Kidney epithelial cell (primary cell): ENCODE results near the gene RXRA. TPM values are rescaled to one million over a fixed set of nuclear protein-coding genes. Genes with fewer than 3 reads are reported as not detected.
A peak's percentile ranks its signal among the peaks of the same experiment; 100 is the strongest.

Experiments used
- DNase-seq: peaks from one replicate; pipeline ENCODE4 v3.0.0-alpha.2; 2010; ENCODE audit warnings: low read depth
- H3K27me3 ChIP-seq: 2 replicates; pipeline ENCODE4 v1.6.0; 2011; ENCODE audit warnings: low read length; ENCODE audit not compliant: control insufficient read depth, insufficient read depth
- H3K36me3 ChIP-seq: 2 replicates; pipeline ENCODE4 v1.5.1; 2011; ENCODE audit warnings: low read length; ENCODE audit not compliant: control insufficient read depth, insufficient read depth
- H3K4me3 ChIP-seq: 2 replicates; pipeline ENCODE4 v1.5.1; 2011; ENCODE audit warnings: low read depth, mild to moderate bottlenecking, control low read depth, low read length
- CTCF ChIP-seq: IDR thresholded peaks from 2 replicates; pipeline ENCODE4 v1.5.1; 2011; ENCODE audit warnings: mild to moderate bottlenecking, moderate library complexity, low read length, control low read depth, inconsistent platforms; ENCODE audit not compliant: insufficient read depth, poor library complexity, severe bottlenecking
- total RNA-seq: library from RNA; depleted of rRNA; stranded (reverse); fragments of >200 nt; gene quantifications from 2 replicates; pipeline ENCODE4 v1.2.3, GENCODE V29; 2015

The RXRA gene
- 15.0 and 19.7 TPM in 2 replicates for total RNA-seq

GRCh38 chr9:134325813-134326723 lies at the start of gene RXRA:
TSS of gene RXRA (plus strand) at chr9:134326455. CDS start at chr9:134326632, 177 bp downstream.
- Histone ChIP-seq H3K27me3 (peaks cover 9% of the 10 kb centered on the region), H3K4me3 (peak within 1 kb of the TSS; percentile 66), H3K36me3 (no peaks in the 10 kb centered on the region)
- no peak for TF ChIP-seq CTCF
- DNase-seq = no peak

GRCh38 chr9:134278286-134278685 lies 48.0 kb upstream of the RXRA start:
- peaks cover 40% of the 10 kb centered on the region for H3K27me3 ChIP-seq
- TF ChIP-seq CTCF = no peak
- DNase-seq = no peak
- no peak overlapping the region for H3K4me3 ChIP-seq
- no peaks in the 10 kb centered on the region for H3K36me3 ChIP-seq

- no peak for TF ChIP-seq CTCF
- no peaks in the 10 kb centered on the region for H3K36me3 ChIP-seq
- H3K4me3 ChIP-seq = no peak overlapping the region
- peaks cover 39% of the 10 kb centered on the region for H3K27me3 ChIP-seq
- no peak for DNase-seq
Measured at GRCh38 chr9:134278974-134279640, 47.1 kb upstream of the RXRA start.

GRCh38 chr9:134282138-134282650 lies 44.1 kb upstream of the RXRA start:
- DNase-seq = no peak
- H3K36me3 ChIP-seq = no peaks in the 10 kb centered on the region
- peaks cover 19% of the 10 kb centered on the region for H3K27me3 ChIP-seq

GRCh38 chr9:134283111-134283515 lies 43.1 kb upstream of the RXRA start:
- H3K4me3 ChIP-seq = no peak overlapping the region
- peaks cover 11% of the 10 kb centered on the region for H3K27me3 ChIP-seq

More at GRCh38 chr9:134282138-134282650, 44.1 kb upstream of the RXRA start:
- TF ChIP-seq CTCF = no peak
- H3K4me3 ChIP-seq = no peak overlapping the region

More at GRCh38 chr9:134283111-134283515, 43.1 kb upstream of the RXRA start:
- no peaks in the 10 kb centered on the region for H3K36me3 ChIP-seq
- no peak for TF ChIP-seq CTCF
- no peak for DNase-seq
